HG03060 (cell line): Measurements from ENCODE around the gene GSG1L.

Experiments used
- ATAC-seq: cut with Tn5 transposase; IDR thresholded peaks from one replicate; pipeline ENCODE4 v1.9.1; 2021; ENCODE audit warnings: low read depth, moderate number of reproducible peaks; ENCODE audit not compliant: unreplicated experiment

The GSG1L gene

DNA sequence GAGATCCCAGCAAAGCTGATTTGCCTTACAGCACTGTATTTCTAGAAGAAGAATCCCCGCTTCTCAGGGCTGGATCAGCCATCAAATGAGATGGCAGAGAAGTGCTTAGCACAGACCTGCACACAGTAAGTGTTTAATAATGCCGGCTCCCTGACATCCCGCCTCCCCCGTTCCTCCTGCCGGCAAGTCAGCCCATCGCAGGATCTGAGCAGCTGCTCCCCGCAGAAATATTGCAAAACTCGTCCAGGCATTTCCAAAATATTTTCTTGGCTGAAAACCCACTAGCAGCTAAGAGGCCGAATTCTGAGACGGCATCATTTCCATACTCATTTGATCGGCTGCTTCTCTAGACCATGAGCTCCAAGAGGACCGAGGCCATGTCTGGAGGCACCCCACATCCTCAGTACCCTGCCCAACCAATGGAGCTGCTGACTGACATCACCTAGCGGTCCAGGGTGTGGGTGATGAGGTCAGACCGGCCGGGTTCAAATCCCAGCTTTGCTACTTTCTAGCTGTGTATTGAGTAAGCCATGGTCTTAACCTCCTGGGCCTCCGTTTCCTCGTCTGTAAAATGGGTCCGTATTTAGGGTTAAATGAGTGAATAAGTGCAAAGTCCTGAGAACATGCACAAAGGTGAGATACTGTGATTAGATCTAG, 262.1 kb downstream of the GSG1L start:
- ATAC-seq, result no peak

DNA sequence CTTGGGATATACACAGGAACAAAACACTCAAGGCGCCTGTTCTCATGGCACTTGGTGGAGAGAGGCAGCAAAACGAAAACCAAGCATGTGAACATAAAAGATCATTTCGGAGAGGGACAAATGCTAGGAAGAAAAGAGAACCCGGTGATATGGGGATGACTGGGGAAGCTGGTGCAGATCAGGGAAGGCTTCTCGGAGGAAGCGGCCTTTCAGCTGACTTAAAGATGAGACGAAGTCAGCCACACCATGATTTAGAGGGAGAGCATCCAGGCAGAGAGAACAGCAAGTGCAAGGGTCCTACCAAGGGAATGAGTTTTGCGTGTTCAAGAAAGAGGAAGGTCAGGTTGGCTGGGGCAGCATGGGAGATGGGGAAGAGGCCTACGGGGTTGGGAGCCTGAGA, 262.7 kb downstream of the GSG1L start:
- no peak for ATAC-seq

DNA sequence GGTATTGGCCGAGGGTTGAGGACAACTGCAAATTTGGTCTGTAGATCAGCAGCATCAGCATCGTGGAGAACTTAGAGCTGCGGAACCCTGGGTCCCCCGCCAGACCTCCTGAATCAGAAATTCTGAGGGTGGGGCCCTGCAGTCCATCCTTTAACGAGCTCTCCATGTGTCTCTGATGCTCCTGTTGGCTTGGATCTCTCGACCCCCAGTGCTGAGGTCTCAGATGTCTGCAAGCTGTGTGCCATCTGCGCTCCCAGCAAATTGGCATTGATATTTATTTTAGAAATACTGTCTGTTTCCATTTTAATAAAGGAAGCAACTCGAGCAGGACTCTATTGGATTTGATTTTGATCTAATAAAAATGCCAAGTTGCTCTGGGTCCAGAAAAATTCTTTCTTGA, 263.6 kb downstream of the GSG1L start:
- no peak for ATAC-seq

DNA sequence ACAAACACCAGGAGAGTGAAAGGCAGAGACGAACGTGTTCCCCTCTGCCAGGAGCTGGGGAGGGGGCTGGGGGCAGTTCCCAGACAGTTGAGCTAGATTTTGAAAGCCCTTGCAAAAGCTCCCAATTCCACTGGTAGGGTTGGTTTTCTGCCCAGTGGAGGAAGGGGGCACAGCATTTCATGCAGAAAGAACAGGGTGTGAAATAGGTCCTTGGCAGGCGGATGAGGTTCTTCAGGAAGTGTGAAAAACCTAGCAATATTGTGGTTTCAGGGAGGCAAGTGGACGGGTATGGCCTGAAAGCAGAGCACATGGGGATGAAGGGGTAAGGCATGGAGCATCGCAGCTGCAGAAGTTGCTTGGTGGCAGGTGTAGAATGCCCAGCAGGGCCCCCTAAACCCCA, 265.3 kb downstream of the GSG1L start:
- ATAC-seq, result no peak

DNA sequence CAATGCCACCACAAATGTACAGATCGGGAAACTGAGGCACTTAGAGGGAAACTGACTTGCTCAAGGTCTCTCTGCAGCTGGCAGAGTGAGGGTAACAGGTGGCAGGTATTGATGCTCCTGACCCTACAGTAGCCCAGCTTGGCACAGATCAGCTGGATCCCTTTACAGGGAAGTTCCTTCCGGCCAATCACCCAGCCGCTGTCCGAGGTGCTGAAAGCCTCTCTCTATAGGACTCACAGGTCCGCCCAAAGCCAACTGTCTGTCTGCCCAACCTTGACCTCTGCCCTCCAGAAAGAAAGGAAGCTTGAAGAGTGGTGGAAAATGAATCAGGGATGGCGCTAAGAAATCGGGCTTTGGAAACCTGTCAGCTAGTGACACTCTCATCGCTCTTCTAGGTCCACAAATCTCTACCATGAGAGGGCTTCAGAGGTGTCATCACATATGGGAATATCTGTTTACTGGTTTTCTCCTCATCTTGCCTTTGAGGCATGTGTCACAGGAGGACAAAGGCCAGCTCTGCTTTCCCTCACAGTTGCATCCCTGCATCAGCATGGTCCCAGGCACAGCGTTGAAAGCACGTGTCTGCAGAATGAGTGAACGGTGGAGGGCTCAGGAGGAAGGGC, 267.4 kb downstream of the GSG1L start:
- ATAC-seq, result no peak

DNA sequence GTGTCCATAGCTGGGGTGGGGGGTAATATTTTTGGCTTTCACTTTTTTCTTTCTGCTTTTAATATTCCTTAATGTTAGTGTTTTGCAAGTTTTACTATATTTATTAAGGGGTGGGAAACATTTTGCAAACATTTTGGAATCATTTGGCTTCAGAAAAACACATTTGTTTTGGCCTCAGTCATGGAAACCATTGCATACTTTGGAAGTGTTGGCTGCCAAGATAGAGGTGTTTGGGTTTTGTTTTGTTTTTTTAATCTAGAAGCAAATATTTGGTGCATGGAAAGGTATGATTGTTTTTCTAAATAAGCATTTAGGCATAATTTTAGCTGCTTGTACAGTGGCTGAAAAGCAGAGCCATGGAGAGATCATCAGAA, 270.3 kb downstream of the GSG1L start:
- ATAC-seq, result no peak

DNA sequence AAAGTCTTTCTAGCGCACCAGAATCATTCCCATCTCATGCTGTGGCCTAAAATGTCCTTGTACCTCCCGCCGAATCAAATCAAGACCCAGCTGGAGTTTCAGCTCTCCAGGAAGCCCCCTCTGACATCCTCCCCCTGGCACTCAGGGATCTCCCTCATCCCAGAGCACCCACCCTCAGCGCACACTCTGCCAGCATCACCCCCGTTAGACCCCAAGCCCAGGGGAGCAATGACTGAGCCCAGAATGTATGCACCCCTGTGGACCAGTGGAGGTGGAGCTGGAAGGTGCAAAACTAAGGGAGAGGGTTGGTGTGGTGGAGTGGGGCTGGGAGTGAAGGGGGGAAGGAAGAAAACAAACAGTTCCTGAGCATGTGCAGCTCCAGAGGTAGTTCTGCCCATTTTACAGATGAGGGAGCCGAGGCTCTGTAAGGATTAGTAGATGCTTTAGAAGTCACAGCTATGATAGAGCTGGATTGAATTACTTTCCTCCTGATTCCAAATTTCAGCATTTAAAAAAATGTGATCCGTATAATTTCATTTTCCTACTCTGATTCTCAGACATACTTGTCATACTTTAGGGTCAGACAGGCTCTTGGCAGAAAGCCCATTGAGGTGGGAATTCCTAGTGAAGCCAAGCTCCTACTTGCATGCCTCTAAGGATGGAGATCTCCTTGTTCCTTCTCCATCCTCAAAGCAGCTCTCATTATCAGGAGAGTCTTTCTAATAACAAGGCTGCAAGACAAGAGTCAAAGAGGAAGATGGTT, 270.8 kb downstream of the GSG1L start:
- no peak for ATAC-seq

DNA sequence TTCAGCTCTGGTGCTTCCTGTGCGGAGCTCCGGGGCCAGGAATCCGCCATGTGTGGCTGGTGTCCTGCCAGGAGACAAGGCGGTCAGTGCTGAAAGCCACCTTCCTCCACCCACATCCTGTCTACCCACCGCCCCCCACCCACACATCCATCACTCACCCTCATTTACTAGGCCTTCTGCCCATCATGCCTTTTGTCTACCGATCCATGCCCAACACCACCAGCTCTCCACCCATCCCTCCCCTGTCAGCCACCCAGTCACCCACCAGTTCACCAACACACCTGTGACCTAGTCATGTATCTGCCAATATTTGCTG, 272.2 kb downstream of the GSG1L start:
- no peak for ATAC-seq

DNA sequence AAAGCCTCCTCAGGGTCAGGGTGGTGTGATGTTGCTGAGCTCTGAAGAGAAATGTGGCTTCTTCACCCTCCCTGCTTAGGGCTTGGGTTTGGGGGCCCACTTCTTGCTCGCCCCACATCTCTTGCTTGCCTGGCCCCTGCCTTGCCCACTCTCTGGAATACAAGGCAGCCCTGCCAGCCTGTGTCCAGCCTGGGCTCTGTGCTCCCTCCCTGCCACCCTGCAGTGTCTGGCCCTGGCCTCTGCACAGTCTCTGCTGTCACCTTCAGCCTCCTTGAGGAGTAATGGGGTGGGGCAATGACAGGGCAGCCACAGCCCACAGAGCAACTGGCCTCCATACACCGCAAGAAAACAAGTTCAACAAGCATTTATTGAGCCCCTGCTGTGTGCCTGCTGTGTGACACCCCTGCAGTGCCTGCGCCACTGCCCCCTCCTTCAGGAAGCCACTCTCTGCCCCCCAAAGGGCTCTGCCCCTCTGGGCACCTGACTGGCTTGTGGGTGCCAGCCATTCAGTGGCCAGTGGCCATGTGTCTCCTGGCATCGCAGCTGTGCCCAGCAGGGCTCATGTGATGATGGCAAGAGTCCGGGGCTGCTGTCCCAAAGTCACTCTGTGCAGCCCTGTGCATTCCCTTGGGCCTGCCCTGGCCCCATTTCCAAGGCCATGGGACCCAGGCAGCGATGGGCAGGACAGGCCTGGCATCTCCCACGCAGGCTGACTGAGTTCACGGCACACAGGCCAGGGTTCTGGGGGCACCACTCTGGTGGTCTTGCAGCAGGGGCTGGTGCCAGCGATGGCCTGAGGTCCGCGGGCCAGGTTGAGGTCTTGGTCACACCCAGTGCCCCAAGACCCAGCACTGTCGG, 272.7 kb downstream of the GSG1L start:
- ATAC-seq, result no peak

DNA sequence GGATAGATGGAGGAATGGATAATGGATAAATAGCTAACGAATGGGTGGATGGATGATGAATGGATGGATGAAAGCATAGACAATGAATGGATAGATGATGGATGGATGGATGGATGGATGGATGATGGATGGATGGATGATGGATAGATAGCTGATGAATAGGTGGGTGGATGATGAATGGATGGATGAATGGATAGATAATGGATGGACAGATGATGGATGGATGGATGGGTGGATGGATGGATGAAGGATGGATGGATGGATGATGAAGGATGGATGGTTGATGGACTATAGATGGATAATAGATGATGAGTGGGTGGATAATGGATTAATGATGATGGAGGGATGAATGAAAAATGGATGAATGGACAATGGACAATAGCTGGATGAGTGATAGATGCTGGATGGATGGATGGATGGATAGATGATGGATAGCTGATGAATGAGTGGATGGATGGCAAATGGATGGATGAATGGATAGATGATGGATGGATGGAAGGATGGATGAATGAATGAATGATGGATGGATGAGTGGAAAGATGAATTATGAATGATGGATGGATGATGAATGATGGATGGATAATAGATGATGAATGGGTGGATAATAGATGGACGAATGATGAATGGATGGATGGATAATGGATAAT, 273.8 kb downstream of the GSG1L start:
- ATAC-seq, result no peak

DNA sequence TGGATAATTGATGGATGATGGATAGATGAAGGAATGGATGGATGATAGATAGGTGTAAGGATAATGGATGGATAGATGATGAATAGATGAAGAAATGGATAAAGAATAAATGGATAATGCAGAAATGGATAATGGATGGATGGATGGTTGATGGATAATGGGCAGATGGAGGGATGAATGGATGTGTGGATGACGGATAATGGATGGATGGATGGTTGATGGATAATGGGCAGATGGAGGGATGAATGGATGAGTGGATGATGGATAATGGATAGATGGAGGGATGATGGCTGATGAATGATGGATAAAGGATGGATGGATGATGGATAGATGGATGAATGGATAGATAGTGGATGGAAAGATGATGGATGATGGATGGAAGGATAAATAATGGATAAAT, 274.4 kb downstream of the GSG1L start:
- ATAC-seq, result no peak

DNA sequence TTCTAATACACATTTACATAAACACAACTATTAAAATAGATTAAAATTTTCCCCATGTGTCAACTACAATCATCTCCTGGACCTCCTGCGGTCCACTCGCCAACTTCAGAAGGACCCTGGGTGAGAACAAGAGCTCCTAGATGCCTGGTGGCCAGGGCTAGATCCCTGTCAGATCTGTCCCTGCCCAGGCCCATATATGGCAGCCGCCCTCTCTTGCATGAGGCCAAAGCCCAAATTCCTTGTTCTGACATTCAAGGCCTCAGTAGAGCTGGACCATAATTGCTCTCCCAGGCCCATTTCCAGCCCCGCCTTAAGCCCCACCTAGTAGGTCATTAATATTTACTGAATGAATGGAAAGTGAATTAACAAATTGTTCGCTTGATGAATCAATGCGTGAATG, 275.8 kb downstream of the GSG1L start:
- ATAC-seq, result no peak

DNA sequence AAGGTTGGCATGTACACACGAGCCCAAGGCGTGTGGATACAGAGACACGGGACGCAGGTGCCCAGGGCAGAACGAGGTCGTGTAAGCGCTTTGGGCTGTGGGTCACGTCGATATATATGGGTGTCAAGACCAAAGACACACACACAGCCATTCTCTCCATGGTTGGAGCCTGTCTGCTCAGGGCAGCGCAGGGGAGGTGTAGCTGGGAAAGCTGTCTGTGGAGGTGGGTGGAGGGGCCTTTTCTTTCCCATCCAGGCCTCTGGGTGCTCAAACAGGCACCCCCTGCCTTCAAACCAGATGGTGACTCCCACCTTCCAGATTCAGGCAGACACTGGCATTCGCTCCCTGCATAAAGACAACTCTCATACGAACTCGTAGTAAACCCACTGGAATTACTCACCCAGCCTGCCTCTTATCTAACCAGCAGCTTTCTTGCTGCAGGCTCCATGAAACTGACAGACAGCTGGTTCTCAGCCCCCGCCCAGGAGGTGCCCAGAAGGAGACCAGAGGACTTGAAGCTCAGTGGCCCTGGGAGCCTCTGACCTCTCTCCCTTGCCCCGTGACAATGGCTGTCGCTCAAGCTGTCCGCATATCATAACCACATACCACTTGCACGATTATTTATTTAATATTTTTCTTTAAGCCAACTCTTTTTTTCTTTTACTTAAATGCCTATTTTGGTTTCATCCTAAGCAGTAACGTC, 276.4 kb downstream of the GSG1L start:
- ATAC-seq, result no peak

DNA sequence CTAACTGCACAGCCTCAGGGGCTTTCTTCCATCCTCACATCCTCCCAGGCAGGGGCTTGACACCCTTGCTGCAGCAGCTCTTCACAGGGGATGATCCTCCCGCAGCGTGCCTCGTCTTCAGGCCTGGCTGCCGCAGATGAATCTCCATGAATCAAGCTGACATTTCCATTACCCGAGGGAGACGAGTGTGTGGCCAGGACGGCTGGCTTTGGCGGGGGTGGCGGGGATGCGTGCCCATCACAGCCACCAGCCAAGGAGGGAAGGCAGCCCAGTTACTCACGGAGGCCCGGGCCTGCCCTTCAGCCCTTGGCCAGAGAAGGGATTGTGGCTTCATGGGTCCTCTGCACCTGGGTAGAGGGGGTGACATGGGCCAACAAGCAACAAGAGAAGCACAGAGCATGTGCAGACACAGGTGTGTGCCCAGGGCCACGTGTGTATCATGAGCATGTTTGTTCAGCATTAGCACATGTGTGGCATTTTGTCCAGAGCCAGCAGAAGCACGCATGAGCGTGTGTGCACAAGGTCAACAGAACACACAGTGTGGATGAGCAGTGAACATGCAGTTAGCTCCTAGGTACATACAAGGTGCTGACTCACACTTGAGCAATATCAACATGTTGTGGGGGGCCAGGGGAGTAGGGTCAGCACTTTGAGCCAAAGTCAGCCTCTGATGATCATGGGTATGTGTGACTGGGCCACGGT, 277.1 kb downstream of the GSG1L start:
- no peak for ATAC-seq

DNA sequence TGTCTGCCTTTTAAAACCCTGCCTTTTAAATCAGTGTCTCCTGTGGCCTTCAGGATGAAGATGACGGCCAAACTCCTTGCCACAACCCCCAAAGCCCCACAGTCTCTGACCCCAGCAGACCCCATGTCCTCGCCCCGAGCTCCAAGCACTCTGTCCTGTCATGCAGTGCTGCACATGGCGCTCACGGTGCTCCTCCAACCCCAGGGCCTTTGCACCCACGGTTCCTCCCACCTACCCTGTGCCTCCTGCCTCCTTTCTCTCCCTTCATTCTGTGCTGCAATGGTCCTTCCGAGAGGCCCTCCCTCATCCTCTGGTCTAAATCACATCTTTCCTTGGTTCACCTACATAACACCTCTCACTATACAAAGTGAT, 278.2 kb downstream of the GSG1L start:
- no peak for ATAC-seq

DNA sequence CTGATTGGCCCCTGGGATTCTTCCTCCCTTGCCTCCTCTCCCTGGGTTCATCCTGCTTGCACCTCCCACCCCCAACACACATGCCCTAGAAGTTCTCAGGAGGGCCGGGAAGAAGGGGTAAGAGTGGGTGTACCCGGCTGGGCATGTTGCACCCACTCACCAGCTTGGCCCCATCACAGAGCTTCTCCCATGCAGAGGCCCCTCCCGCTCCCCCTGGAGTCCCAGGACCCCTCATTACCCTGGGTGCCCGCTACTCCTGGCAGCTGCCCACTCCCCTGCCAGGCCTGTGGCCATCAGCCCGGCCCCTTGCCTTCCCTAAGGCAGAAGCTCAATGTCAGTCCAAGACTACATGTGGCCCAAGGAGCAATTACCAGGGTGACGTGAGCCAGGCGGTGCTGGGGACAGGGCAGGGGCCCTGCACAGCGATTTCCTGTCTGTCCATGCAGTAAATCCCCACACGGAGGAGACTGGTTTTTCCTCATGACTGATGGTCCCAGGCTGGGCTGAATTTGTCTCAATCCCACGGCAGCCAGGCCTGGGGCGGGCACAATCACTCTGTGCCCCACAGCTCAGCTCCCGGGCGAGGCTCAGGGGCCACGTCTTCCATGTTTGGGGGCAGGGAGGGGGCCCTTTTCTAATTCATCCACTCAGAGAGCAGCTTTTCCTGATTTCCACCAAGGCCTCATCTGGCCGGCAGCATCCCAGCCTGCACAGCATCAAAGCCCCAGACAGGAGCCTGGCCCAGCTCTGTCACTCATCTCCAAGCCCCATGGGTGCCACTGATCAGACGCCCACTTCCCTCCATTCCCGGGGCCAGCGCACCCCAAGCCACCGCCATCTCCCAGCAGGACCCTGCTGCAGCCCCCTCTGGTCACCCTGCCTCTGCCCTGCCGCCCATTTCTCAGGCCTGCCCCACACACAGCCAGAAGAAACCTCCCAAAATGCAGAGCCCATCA, 278.9 kb downstream of the GSG1L start:
- ATAC-seq, result no peak

DNA sequence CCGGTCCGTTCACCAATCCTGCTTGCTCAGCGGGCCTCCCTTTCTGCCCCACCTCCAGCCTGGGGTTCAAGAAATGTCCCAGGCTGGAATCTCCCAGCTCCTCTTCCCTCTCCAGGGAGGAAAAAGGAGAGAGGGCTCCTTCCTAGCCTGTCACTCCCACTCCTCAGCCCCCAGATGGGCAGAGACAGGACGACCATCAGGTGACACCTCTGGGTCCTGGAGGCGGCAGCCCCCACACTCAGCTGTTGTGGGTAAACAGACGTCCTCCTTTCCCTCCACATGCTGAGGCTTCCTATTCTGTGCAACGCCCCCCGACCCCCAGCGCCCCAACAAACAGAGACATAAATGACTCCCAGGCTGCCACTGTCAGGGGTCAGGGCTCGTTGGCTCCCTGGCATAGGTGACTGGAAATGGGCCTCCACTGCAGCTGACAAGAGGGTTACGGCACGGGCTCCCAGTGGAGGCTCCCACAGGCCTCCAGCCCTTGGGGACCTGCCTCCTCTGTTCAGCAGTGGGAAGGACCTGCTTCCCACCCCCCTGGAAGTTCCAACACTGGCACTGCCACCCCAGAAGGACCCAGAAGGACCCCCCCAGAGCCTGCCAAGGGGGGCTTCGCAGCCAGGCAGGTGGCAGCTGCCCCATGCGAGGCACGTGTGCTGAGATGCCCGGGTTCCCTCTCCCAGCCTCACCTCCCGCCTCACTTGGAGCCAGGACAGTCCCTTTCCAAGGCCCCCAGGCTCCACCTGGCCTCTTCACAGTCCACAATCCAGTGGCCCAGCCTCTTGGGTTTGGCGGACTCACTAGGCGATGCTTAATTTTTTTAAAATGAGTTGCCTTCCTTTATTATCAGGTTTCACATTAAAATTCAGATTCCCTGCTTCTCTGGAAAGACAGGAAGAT, 281.3 kb downstream of the GSG1L start:
- no peak for ATAC-seq

DNA sequence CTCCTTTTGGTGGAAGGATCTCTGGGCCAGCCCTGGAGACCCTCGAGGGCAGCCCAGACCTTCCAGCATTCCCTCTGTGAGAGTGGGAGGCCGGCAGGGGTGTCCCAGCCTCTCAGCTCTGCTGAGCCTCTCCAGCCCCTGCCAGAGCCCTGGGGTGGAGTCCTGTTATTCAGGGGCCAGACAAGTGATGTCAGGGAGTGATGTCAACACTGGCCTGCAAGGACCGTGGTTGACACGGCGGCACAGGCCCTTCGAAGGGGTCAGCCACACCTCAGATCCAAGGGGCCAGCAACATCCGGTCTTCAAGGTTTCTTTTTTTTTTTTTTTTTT, 282.4 kb downstream of the GSG1L start:
- ATAC-seq, result no peak
